Measurements from ENCODE around the gene DEFB108B.
"Not testable (repeated sequence)": the region's sequence is repeated elsewhere in the genome, so short reads cannot be mapped to it uniquely, and the experiment has no call there.

DEFB108B gene, protein sequence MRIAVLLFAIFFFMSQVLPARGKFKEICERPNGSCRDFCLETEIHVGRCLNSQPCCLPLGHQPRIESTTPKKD

DNA sequence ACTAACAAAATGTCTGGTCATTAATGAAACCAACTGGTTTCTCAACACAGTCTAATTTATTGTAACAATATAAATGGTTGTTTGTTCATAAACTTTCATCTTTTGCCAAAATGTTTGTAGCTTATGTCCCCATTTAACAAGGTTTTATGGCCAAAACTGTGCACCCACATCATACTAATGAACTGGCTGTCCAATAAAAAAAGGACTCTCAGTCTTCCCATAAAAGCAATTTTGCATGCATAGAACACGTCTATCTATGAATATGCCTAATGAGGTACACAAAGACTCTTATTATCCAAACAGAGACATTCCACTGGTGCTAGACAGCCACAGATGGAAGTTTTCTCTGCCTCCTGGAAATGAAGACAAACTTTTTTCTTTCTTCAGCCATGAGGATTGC lies at the start of gene DEFB108B:
DEFB108B (plus strand) TSS at position 390 of the 400 bp plus-strand sequence; CDS start at position 390, 0 bp downstream.
- DNase-seq: not testable (repeated sequence)

- DNase-seq: not testable (repeated sequence)
Observed at GRCh38 chr11:71786114-71786847, 46.7 kb upstream of the DEFB108B start.

- peak; percentile 97 for DNase-seq
Observed at GRCh38 chr11:71786848-71787097, 46.2 kb upstream of the DEFB108B start.

- DNase-seq: peak; percentile 75
Observed at GRCh38 chr11:71787098-71787823, 45.7 kb upstream of the DEFB108B start.

DNA sequence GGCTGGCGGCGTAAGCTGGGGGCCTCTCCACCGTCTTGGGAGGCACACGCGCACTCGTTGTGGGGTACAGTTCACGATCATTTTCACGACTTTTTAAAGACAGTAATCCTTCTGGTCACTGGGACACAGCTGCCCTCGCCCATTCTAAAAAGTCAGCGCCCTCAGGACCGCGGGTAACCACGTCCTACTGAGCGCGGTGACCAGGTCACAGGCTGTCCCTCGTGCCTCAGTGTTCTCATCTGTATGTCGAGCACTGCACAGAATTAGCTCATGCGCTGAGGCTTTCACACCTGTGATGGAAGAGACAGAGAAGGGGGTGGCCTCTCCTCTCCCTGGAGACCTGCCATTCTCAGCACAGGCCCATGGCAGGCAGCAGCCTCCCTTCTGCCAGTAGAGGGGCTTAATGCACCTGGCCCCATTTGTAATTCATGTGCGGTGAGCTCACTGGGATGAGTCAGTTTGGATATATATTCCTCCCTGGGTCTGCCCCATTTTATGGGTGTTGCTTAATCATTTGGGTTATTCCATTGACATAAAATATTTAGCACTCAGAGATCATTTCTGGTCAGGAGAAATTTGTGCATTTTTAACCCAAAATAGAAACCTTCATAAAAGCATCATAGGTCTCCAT lies 45.1 kb upstream of the DEFB108B start:
- DNase-seq: not testable (repeated sequence)

DNA sequence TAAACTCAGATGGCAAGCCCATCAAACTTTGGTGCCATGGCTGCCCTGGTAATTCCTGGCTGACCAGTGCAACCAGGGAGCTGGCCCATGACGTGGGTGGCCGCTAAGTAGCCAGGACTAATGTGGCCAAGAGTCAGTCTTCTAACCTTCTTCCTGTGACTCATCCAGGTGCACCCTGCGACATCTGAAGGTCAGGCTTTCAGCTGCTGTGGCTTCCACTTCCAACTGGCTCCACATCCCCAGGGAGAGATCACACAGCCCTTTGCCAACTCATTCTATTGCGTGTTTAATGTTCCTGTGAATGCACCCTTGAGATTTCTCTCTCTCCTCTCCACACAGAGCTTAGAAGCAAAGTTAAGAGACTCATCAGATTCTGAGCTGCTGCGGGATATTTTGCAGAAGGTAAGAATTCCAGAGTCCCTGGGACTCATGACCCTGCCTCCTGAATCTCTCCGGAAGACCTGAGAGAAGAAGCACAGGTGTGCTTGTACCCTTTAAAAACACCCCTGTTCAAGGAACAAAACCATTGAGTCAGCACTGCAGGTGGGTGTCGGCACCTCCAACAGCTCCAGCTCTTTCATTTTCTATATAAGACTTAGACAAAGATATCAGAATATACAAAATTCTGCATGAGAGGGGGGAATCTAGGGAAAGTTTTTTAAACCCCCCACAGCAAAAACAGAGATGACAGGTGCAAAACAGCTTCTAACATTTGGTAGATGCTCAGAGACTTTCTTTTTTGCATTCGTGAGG lies 43.4 kb upstream of the DEFB108B start:
- DNase-seq: not testable (repeated sequence)

- DNase-seq: not testable (repeated sequence)
Observed at GRCh38 chr11:71791111-71791510, 41.9 kb upstream of the DEFB108B start.

GRCh38 chr11:71792621-71793235 lies 40.3 kb upstream of the DEFB108B start:
- peak; percentile 43 for DNase-seq

GRCh38 chr11:71794386-71795040 lies 38.5 kb upstream of the DEFB108B start:
- DNase-seq: not testable (repeated sequence)

DNA sequence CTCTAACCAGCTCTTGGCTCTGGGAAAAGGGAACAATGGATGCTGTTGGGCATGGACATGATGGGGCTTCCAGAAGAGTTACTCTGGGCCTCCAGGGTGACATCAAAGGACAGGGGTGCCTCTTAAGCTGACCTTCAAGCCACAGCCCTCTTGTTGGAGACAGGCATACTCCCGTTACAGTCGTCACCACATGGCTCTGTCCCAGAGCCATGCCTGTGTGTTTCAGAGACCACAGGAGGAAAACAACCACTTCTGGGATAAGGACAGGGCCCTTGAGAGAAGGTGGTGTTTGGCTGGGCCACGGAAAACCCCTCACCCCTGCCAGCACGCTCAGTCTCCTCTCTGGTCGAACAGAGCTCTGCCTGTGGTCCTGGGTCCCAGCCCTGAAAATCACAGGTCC lies 37.8 kb upstream of the DEFB108B start:
- DNase-seq: not testable (repeated sequence)

- DNase-seq: not testable (repeated sequence)
Observed at GRCh38 chr11:71796016-71796415, 37.0 kb upstream of the DEFB108B start.

DNA sequence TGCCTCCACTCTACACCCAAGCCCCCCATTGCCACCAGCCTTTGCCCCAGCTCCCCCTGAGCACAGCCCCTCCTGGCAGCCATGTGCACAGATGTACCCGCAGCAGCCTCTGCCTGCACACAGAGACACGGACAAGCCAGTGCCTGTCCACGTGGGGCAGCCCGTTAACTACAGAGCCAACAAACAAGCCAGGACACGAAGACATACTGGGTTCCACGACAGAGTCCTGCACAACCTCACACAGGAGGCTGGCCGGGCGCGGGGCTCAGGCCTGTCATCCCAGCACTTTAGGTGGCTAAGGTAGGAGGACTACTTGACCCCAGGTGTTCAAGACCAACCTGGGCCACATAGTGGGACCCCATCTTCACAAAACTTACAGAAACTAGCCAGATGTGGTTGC lies 36.2 kb upstream of the DEFB108B start:
- DNase-seq: not testable (repeated sequence)

GRCh38 chr11:71799556-71800128 lies 33.4 kb upstream of the DEFB108B start:
- not testable (repeated sequence) for DNase-seq

DNA sequence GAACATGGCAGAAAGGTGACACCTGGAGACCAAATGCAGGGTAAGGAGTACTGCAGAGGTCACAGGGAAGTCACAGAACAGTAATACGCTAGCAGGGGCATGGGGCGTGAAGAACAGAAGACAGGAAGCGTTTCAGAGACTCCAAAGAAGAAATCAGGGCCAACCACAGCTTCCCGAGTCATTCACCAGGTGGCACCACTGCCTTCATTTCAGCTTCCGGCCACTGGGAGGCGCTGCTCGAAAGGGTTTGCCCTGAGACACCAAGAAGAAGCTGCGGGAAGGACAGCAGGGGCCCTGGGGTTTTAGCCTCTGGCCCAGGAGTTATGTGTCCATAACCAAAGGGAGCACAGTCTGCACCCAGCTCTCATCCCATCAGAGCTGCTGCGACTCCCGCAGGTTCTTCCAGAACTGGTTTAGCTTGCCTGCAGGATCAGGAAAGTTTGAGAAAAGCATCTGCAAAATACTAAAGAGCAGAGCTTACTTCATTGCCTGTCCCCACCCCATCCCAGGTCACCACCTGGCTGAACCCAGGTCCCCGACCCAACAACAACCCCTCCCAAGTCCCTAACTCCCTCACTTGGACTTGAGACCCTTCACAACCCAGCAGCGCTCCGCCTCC lies 32.6 kb upstream of the DEFB108B start:
- peak; percentile 75 for DNase-seq

GRCh38 chr11:71801026-71801425 lies 32.0 kb upstream of the DEFB108B start:
- not testable (repeated sequence) for DNase-seq

DNA sequence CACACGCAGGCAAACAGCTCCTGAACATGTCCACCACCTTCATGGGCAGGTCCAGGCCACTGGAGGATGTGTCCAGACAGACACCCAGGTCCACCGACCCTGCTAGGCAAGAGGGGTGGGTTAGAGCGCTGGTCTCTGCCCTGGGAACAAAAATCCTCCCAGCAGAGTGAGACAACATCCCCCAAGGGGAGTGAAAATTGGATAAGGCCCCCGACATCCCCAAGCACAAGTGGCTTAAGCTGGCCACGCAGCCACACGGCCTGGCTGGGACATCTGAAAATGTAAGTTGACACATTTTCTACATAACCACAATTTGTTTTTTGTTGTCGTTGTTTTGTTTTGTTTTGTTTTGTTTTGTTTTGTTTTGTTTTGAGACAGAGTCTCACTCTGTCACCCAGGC lies 30.1 kb upstream of the DEFB108B start:
- not testable (repeated sequence) for DNase-seq

GRCh38 chr11:71804158-71804947 lies 28.6 kb upstream of the DEFB108B start:
- DNase-seq: not testable (repeated sequence)

DNA sequence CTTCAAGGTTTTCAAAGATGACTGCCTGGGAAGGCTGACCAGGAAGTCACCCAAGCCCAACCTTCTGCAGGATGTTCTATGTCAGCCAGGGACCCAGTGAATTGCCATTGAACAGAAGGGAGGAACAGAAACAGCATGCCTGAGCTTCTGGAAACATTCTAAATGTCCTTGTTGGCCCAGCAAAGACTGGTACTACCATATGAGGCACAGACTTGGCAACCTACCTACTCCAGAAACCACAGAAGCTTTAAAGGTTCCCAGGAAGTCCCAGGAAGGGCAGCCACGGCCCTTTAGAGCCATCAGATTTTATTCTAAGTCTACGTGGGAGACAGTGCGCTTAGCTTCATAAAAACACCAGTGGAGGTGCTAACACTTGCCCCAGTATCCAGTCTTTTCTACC lies 20.5 kb upstream of the DEFB108B start:
- not testable (repeated sequence) for DNase-seq

GRCh38 chr11:71813481-71814355 lies 19.3 kb upstream of the DEFB108B start:
- peak; percentile 75 for DNase-seq

All from activated CD4-positive, alpha-beta T cell treated with anti-CD3 and anti-CD28 coated beads for 1 hour (primary cell).